ENCODE data around the gene NCOA1.
"Not testable (repeated sequence)": the region's sequence is repeated elsewhere in the genome, so short reads cannot be mapped to it uniquely, and the experiment has no call there.

The NCOA1 gene

DNA sequence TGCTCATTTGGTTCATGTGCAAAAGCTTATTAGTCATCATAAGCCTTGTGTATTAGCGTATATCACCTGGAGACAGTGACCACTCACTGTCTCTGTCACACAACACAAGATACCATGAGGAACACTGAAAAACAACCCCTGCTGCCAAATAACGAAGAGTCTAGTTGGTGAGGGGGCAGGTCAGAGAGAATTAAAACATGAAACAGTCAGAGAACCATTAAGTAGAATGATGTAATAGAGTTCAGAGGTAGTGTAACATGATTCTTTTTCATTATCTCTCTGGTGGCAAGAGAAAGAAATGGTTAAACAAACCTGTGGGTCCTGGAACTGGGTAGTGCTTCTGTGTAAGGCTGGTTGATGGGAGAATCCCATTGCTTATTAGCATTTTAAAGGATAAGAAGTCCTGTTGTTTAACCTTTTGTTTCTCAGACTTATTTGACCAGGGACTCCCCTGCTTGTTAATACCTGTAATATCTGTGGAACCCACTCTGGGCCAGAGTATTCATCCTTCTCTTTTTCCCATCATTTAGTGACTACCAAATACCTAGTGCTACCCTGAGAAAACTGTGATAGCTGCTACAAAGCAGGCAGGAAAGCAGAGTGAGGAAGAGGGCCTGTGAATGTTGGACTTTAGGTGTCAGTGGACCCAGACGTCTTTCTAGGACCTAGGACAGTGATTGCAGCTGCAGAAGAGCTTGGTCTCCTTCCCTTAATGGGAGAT, 264.1 kb downstream of the NCOA1 start:
- no peak for DNase-seq

GRCh38 chr2:24756789-24757188, 265.7 kb downstream of the NCOA1 start:
- no peak for DNase-seq

GRCh38 chr2:24761866-24762265, 270.8 kb downstream of the NCOA1 start:
- DNase-seq = no peak

GRCh38 chr2:24762518-24762917, 271.5 kb downstream of the NCOA1 start:
- DNase-seq = no peak

GRCh38 chr2:24763843-24764242, 272.8 kb downstream of the NCOA1 start:
- no peak for DNase-seq

GRCh38 chr2:24766609-24767008, 275.6 kb downstream of the NCOA1 start:
- DNase-seq = no peak

DNA sequence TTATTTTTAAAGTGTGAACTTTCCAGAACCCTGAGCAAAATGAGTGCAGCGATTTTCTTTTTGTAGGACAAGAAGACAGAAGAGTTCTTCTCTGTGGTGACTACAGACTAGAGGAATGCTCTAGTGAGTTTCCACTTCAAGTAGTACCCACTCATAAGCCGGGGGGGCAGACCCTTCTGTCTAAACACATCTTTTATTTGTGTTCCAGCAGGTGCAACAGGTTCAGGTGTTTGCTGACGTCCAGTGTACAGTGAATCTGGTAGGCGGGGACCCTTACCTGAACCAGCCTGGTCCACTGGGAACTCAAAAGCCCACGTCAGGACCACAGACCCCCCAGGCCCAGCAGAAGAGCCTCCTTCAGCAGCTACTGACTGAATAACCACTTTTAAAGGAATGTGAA, 277.0 kb downstream of the NCOA1 start:
- DNase-seq = no peak

DNA sequence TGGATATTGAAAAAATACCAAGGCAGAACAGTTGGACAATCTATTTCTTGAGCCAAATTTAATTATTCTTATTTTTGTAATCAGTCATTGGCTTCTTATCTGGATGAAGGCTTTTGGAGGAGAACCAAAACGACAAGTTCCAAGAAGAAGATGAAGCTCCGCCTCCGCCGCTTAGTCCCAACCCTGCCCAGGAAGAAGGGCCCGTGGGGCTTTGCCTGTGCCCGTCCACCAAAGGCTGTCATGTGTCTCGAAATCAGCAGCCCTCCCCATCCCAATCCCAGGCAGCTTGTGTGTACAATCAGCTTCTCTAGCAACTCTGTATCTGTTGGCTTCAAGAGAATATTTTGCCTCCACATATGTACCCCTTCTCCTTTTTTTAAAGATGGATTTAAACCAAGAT, 277.5 kb downstream of the NCOA1 start:
- DNase-seq = no peak

- DNase-seq = no peak
Measured at GRCh38 chr2:24771061-24771460, 280.0 kb downstream of the NCOA1 start.

- no peak for DNase-seq
Measured at GRCh38 chr2:24771764-24772586, 280.9 kb downstream of the NCOA1 start.

DNA sequence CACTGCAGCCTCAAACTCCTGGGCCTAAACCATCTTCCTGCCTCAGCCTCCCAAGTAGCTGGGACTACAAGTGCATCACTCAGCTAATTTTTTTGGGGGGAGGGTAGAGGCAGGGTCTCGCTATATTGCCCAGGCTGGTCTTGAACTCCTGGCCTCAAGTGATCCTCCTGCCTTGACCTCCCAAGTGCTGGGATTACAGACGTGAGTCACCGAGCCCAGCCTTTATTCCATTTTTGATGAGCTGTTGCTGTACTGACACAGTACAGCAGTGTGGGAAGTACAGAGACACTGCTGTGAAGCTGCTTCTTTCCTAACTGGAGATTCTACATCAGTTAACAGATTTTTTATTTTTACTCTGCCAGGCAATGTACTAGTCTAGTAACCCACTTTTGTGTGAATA, 283.3 kb downstream of the NCOA1 start:
- peak in 1 of 3 donors; percentile 6 for DNase-seq

DNA sequence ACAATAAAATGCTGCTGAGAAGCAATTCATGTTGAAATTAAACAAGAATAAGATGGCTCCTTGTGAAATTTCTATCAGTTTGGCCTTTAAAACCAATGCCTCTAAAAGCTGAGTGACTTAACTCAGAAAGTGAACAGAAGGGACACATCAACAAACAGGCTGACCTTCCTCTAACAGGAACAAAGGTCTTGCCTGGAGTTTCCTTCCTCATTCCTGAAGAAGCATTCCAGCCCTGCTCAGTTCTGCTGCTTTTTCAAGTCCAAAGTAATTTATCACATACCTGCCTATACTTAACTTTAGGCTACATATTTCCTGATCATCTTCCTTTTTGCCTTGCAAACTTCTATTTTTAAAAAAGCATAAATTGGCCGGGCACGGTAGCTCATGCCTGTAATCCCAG, 288.1 kb downstream of the NCOA1 start:
- DNase-seq = peak; percentile 29 to 45 (median 45)

GRCh38 chr2:24783641-24784040, 292.6 kb downstream of the NCOA1 start:
- DNase-seq = no peak

GRCh38 chr2:24785671-24786321, 294.7 kb downstream of the NCOA1 start:
- DNase-seq = peak; percentile 32 to 42 (median 35)

- no peak for DNase-seq
Measured at GRCh38 chr2:24787532-24787931, 296.5 kb downstream of the NCOA1 start.

DNA sequence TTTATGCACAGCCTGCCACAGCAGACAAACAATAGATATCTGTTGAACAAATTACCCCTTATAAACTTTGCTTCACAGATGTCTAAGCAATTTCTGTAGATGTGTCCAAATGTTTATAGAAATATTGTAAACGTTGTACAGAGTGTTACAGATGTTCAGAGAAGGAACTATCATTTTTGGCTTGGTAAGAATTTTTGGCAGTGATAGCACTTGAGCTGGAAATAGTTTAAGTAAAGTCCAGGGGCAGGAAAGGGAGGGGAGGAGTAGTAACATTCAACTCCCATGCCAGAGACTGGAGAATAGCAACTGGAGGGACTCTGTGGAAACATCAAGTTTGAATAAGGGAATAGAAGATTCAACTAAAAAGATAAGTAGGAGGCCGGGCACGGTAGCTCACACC, 297.8 kb downstream of the NCOA1 start:
- DNase-seq = no peak

DNA sequence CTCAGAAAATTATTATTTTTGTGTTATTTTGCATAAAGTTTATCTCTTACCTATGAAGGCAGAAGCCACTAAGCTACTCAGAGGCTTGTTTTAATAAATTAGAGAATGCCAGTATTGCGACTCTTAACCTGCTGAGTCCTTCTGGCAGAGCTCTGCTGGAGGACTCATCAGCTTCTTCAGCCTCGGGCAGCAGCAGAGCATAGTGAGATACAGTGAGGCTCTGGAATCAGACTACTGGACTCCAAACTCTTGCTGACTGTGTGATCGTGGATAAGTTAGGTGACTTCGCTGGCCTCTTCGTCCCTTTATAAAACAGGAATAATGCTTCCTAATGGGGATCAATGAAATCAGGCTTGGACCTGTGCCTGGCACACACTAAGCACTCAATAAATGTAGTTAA, 300.4 kb downstream of the NCOA1 start:
- DNase-seq = no peak

DNA sequence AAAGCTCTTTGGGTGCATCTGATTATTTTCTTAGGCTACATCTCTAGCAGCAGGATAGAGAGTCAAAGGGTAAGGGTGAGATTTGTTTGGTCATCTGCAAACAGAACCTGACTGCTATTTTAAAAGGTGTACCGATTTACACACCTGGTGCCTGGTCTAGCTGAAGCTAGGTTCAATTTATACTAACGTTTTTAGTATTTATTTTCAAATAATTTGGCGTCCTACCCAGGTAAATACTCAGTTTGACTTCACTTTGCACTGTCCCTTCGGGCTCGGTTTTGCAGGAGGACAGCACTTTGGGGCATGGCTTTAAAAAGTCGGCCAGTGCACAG, 301.5 kb downstream of the NCOA1 start:
- DNase-seq = no peak

DNA sequence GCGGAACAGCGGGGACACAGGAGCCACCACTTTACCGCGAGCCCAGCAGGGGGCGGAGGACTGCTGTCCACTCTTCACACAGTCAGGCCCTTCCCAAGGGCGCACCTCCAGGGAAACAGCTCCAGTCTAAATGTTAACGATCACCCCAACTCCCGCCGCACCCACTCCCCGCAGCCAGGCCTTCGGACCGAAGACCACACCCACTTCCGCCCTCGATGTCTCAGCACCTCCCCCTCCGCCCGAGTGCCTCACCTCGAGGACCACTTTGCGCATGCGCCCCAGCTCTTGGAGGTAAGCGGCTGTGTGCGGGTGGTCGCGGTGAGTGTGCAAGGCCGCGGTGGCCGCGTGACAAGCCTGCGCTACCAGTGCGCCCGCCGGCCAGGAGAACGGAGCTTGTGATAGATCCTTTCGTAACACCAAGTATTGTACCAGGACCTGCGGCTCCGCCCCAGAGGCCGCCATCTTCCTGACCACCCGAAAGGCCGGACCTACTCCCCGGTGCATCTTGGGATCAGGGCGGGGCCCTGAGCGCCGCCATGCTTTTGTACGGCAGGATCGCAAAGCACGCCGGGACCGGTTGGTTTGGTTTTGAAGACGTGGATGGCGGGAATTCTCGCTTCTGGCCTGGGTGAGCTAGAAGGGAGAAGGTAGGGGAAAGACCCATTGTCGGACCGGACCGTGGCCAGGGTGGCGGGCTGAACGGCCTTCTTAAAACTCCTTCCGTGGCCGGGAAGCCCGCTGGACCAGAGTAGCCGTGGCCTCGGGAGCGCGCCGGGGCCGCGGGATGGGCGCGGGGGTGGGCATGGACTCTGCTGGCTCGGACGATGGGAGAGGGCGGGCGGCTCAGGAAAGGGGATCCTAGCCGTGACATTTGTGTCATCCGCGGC, 302.1 kb downstream of the NCOA1 start, which contains the start of the genes CENPO and PTRHD1:
Gene CENPO, plus strand, starts transcription at position 552 of the 887 bp plus-strand sequence. CDS start 495 bp downstream, outside the sequence.
Gene PTRHD1, minus strand, starts transcription at position 518 of the 887 bp plus-strand sequence. Its CDS starts 14 bp downstream, at position 504.
- peak; percentile 98 for DNase-seq

- peak in 2 of 3 donors; percentile 12 to 23 for DNase-seq
Measured at GRCh38 chr2:24793761-24794435, 302.8 kb downstream of the NCOA1 start.

GRCh38 chr2:24797644-24798043, 306.6 kb downstream of the NCOA1 start:
- DNase-seq = no peak

- DNase-seq = not testable (repeated sequence)
Measured at GRCh38 chr2:24800487-24800886, 309.4 kb downstream of the NCOA1 start.

Measured in suppressor macrophage treated with lipopolysaccharide for 1 hour (primary cell).